GM18867 (cell line): ENCODE results near the gene ALKBH4.
"Not testable (repeated sequence)": the region's sequence is repeated elsewhere in the genome, so short reads cannot be mapped to it uniquely, and the experiment has no call there.

ENCODE experiments used
- ATAC-seq: cut with Tn5 transposase; IDR thresholded peaks from one replicate; pipeline ENCODE4 v1.9.1; 2021; ENCODE audit warnings: mild to moderate bottlenecking, moderate library complexity; ENCODE audit not compliant: unreplicated experiment

The ALKBH4 gene

DNA sequence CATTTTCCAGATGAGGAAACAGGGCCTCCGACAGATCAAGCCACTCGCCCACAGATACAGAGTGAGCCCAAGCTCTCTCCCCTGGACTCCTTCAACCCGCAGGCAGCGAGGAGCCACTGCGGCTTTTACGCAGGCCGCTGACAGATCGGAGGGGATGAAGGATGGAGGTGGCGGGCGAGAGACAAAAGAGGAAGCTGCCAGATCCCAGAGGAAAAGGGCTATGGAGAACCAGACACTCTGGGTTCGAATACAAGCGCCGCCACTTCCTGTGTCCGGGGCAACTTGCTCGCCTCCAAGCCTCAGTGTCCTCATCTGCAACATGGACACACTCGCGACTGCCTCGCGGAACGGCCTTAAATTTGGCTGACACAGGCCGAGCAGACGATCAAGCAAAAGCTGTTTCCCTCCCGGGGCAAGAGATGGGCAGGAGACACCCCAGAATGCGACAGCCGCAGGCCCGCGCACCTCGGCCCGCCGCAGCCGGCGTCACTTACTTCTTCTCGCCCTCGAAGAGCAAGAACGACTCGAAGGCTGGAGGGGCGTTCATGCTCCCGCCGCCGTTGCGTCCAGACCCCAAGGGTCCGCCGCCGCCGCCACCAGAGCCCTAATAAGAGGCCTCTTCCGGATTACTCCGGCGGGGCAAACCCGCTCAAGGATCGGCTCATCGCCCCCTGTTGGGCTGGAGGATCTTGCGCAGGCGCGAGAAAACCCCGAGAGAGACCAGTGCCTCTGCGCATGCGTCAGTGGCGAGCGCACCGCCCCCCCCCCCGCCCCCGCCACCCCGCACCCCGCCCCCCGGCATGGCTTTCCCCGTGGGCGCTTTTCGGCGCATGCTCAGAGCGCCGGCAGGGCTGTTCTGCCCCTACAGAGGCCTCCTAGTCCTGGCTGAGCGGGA is 13.9 kb upstream of the ALKBH4 start, which contains the start of gene POLR2J:
POLR2J (minus strand) TSS at position 609 of the 895 bp plus-strand sequence; CDS start at position 547, 62 bp downstream.
- ATAC-seq, result peak; percentile 84

DNA sequence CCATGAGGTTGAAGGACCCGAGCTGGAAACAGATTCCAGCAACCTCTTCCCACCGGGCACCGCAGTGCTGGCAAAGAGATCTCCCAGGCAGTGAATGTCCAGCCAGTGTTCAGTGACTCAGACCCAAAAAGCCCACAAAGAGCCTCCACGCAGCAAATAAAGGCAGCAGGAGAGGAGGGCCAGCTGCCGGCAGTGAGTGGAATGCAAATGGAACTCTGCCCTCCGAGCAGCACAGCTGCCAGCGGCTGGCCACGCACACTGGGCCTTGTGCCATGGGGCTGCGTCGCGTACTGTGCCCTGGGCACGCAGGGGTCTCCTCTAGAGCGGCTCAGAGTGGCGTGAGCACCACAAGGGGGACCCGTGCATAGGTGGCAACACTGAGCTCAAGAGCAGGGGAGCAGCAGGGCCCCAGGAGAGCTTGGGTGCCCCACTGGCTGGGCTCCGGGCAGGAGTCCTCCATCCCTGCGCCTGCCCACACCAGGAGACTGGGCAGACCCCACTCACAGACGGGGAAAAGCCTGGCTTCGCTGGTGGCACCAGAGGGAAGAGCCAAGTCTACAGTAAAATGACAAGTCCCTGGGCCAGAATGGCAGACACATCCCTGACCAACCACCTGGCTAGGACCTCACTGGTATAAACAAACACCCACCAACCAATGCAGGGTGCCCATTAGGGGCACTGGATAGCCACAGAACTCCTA is 10.2 kb upstream of the ALKBH4 start:
- ATAC-seq, result not testable (repeated sequence)

GRCh38 chr7:102474116-102474515 is 9.5 kb upstream of the ALKBH4 start:
- ATAC-seq, result not testable (repeated sequence)

GRCh38 chr7:102473271-102473991 is 8.8 kb upstream of the ALKBH4 start:
- ATAC-seq, result no peak

- no peak for ATAC-seq
Measured at GRCh38 chr7:102472126-102473041, 7.7 kb upstream of the ALKBH4 start.

DNA sequence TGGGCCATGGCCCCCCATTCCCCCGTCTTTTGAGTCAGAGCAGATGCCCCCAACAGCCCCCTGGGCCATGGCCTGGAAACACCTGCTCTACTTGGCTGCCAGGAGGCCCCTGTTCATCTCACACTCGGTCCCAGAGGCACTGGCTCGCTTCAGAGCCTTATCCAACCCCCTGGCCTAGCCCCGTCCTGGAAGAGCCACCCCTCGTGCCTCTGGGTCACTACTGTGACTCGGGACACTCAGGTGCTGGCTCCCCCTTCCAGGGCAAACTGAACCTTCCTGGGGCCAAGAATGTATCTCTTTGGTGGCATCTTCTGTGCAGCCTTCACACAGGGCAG is 7.1 kb upstream of the ALKBH4 start:
- no peak for ATAC-seq

DNA sequence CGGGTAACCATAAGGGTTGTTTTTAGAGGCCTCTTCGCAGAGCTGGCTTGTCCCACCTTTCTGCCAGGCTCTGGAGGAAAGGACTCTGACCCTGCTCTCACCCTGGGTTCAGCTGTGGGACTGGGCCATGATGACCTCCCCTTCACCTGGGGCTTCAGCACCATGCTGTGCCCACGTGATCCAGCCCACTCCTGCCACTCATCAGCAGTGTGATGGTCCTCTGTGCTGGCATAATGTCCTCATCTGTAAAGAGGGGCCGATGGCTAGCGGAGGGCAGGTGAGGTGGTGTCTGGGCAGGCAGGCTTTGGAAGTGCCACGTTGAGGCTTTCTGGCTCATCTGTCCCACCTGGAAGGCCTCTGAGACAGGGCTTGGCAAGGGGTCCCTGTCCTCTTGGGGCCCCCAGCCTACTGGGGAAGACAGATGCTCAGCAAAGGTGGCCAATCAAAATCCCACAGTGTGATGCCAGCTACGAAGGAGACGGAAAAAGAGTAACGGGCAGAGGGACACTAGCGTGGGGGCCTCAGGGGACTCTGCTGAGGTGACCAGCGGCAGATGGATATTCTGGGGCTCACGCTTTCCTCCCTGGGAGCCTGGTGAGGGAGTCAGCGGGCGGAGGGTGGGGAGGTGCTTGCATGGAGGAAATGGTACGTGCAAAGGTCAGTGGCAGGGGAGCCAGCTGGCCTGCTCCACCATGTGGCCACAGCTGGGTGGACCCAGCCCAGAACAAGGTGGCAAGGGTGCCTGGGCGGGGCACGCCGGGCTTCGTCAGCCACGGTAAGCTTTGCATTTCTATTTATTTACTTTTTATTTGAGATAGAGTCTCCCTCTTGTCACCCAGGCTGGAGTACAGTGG is 5.5 kb upstream of the ALKBH4 start:
- ATAC-seq, result no peak

- no peak for ATAC-seq
Measured at GRCh38 chr7:102469351-102469971, 4.8 kb upstream of the ALKBH4 start.

GRCh38 chr7:102468478-102469350 is 4.1 kb upstream of the ALKBH4 start:
- ATAC-seq, result no peak

DNA sequence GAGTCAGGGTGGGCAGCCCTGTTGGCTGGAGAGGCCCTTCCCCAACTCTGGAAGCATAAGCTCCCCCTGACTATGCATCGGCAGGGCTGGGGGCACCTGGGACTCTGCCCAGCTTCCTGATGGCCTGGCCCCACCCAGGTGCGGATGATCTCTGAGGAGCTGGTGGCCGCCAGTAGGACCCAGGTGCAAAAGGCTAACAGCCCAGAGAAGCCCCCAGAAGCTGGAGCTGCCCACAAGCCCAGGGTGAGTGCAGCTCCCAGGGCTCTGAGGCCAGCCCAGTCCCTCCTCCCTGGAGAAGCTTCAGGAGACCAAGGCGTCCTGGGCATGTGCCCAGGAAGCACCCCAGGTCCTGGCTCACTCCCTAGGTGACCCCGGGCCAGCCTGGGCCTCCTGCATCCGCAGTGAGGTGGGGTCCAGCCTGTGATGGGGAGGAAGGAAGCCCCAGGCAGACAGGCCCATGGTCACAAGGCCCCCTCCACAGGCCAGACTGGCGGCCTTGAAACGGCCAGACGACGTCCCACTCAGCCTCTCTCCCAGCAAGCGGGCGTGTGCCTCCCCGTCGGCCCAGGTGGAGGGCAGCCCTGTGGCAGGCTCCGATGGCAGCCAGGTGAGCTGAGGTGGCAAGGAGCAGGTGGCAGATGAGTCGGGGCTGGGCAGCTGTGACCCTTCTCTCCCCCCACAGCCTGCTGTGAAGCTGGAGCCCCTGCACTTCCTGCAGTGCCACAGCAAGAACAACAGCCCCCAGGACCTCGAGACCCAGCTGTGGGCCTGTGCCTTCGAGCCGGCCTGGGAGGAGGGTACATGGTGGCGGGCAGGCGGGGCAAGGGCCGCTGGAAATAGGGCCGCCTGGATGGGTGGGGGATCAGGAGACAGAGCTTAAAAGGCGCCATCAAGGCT is 3.2 kb upstream of the ALKBH4 start:
- ATAC-seq, result no peak

DNA sequence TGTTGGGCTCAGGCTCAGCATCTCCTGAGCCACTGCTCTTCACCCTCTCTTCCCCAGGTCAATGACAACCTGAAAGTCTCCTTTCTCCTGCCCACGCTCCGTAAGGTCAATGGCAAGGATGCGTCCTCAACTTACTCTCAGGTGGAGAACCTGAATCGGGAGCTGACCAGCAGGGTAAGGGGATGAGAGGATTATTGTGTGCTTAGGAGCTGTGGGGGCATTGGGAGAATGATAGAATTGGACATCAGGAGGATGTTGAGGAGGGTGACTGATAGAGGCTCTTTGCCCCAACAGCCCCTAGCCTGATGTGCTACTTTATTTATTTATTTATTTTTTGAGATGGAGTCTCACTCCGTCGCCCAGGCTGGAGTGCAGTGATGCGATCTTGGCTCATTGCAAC is 1.4 kb upstream of the ALKBH4 start:
- ATAC-seq, result no peak

DNA sequence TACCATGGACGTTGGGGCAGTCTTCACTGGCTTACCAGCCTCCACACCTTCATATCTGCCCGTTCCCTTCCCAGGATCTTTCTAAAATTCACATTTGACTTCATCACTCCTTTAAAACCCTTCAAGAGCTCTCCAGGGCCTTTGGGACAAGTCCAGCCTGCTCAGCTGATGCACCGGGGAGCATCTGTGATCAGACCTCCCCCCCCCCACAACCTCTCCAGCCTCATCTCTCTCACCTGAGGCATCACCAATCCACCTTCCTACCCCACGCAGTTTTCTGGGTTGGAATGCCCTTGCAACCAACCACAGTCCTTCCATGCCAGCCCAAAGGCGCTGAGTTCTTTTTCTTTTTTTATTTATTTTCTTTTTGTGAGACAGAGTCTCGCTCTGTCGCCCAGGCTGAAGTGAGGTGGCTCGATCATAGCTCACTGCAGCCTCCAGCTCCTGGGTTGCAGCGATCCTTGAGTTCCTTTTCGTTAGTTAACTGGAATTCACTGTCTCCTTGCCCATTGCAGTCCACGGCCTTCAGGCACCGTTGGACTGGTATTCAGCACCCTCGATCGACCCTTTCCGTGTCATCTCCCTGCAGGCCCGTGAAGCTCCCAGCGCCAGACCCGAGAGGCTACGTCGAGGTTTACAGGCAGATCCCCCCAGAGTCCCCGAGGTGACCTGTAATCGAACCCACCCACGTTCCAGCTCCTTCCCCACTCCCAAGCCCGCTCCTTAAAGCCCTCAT is 654 bp downstream of the ALKBH4 start:
- no peak for ATAC-seq

DNA sequence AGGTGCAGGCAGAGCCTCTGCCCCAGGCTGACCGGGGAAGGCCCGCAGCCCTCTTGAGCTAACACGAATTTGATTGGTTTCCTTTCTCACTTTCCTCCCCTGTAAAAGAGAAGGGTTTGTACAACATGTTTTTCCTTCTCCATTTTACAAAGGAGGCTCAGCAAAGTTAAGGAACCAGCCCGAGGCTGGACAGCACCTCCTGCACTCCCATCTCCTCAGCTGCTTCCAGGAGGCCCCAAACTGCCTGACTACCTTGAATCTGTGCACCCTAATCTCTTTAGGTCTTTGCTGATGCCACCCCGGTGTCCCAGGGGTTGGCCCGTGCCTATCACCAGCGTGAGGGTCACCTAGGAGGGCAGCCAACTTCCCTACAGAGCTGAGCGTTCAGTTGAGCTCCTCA is 4.2 kb downstream of the ALKBH4 start:
- ATAC-seq, result no peak

DNA sequence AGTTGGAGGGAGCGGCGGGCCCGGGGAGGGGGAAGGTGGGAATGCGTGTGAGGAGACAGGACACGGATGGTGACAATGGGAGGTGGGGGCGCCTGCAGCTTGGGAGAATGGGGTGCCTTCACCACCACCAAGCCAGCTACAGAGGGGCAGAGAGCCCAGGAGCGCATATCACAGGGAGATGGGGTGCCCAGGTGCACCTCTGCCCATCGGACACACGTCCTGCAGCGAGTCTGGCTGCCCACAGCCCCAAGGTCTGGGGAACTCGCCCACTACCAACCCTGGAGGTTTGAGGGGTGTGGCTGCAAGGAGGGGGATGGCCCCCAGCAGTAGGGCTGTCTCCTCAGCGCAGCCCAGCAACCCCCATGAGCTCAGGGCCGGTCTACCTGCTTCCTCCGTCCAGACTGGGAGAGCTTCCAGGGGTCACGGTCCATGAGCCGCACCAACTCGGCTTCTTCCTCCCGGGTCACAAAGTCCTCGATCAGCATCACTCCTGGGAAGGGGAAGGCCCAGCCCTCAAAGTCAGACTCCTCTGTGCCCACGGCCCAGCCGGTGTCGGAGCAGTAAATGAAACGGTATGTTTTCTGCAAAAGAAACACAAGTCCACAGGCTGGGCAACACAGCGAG is 5.3 kb downstream of the ALKBH4 start:
- ATAC-seq, result no peak

DNA sequence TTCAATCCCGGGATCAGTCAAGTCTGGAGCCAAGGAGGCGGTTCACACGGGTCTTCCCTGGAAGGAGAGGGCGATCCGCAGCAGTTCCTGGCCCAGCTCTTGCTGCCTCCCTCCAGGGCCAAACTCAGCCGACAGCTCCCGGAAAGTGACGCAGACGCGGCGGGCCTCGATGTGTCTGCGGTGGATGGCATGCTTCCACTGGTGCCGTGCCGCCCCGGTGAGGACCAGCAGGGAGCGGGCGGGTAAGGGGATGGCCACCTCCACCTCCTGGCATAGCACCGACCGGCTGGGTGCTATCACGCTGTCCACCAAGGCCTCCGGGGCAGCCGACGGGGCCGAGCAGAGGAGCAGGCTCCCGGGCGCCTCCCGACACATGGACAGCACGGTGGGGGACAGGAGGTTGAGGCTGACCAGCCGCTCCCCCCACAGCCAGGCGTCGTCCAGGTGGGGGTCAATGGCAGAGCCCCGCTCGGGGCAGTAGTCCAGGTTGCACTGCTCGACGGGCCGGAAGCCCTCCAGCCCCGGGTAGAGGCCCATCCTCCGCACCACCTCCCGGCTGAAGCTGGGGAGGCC is 7.2 kb downstream of the ALKBH4 start:
- ATAC-seq, result no peak

DNA sequence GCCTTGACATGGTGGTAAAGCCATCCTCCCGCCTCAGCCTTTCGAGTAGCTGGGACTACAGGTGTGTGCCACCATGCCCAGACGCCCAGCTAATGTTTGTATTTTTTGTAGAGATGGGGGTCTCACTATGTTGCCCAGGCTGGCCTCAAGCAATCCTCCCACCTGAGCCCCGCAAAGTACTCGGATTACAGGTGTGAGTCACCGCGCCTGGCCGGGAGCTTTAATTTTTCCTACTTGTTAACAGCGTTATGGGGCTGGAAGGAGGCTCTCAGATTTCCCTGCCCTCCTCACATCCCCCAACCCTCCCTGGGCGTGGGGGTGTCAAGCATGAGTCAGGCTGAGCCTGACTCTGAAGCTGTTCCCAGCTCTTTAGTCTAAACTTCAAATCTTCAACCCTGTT is 8.3 kb downstream of the ALKBH4 start:
- ATAC-seq, result no peak
